Measurements from ENCODE around the gene CLC. TPM values are rescaled to one million over a fixed set of nuclear protein-coding genes. Genes with fewer than 3 reads are reported as not detected.
"Not testable (repeated sequence)": the region's sequence is repeated elsewhere in the genome, so short reads cannot be mapped to it uniquely, and the experiment has no call there.

Gene CLC
- total RNA-seq, 1 experiment from 2014 or later, result not detected

DNA sequence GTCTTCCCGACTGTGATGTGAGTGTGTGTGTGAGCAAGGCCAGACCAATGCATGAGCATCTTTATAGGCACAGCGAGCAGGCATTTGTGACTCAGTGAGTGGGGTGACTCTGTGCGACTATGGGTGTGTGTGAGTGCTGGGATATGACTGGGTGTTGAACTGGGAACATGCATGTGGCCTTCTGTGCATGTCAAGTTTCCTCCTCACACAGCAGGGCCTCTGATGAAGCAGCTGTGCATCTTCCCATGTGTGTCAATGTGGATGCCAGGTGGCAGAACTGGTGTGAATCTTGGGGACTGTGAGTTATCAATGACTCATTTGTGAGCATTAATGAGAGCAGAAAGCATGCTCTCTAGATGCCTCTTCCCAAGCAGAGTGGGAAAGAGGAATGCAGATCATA, 45.7 kb downstream of the CLC start (continued):
- TF ChIP-seq, protein P1, sequence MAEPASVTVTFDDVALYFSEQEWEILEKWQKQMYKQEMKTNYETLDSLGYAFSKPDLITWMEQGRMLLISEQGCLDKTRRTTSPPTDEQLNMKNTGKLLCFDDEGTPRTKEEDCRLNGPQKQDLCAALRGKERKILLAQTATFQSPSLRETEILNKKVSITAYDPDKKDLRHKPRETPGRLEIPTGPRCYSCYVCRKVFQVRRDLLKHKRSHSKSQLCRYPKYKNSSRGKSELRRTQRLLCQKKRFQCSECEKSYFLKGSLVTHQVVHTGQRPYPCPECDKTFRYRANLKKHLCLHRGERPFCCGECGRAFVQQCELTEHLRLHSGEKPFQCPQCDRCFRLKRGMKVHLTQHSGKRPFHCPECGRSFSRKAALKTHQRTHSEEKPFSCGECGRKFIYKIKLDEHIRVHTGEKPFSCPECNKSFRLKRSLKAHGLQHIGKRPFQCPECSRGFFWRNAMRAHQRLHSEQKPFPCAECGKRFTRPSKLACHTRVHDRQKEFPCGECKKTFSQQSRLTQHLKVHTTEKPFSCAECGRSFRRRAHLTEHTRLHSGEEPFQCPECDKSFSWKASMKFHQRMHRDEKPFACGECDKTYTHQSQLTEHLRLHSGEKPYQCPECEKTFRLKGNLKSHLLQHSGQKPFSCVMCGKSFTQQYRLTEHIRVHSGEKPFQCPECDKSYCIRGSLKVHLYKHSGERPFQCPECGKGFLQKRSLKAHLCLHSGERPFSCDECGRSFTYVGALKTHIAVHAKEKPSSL (CRISPR knock-in tag; conservative IDR thresholded peaks at IDR 0.05), result no peak
- TF ChIP-seq USF2 (CRISPR knock-in tag; IDR thresholded peaks at IDR 0.05) (no peak), EMX1 (CRISPR knock-in tag; IDR thresholded peaks at IDR 0.05) (no peak), TEAD1 (CRISPR knock-in tag; IDR thresholded peaks at IDR 0.05) (no peak), RORB (CRISPR knock-in tag; IDR thresholded peaks at IDR 0.05) (no peak), FOXP4 (CRISPR knock-in tag; IDR thresholded peaks at IDR 0.05) (no peak)
- TF ChIP-seq, protein P2, sequence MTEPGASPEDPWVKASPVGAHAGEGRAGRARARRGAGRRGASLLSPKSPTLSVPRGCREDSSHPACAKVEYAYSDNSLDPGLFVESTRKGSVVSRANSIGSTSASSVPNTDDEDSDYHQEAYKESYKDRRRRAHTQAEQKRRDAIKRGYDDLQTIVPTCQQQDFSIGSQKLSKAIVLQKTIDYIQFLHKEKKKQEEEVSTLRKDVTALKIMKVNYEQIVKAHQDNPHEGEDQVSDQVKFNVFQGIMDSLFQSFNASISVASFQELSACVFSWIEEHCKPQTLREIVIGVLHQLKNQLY (CRISPR knock-in tag; IDR thresholded peaks at IDR 0.05), result no peak
- TF ChIP-seq, protein P3, sequence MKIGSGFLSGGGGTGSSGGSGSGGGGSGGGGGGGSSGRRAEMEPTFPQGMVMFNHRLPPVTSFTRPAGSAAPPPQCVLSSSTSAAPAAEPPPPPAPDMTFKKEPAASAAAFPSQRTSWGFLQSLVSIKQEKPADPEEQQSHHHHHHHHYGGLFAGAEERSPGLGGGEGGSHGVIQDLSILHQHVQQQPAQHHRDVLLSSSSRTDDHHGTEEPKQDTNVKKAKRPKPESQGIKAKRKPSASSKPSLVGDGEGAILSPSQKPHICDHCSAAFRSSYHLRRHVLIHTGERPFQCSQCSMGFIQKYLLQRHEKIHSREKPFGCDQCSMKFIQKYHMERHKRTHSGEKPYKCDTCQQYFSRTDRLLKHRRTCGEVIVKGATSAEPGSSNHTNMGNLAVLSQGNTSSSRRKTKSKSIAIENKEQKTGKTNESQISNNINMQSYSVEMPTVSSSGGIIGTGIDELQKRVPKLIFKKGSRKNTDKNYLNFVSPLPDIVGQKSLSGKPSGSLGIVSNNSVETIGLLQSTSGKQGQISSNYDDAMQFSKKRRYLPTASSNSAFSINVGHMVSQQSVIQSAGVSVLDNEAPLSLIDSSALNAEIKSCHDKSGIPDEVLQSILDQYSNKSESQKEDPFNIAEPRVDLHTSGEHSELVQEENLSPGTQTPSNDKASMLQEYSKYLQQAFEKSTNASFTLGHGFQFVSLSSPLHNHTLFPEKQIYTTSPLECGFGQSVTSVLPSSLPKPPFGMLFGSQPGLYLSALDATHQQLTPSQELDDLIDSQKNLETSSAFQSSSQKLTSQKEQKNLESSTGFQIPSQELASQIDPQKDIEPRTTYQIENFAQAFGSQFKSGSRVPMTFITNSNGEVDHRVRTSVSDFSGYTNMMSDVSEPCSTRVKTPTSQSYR (CRISPR knock-in tag; IDR thresholded peaks at IDR 0.05), result no peak

DNA sequence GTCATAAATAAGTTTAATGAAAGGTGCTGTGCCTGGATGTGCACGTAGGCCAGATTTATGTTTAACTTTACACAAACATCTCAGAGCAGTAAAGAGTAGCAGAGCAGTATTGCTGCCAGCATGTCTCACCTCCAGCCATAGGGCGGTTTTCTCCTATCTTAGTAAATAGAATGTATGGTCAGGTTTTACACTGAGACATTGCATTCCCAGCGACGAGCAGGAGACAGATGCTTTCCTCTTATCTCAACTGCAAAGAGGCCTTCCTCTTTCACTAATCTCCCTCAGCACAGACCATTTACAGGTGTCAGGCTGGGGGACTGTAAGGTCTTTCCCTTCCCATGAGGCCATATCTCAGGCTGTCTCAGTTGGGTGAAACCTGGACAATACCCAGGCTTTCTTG, 49.2 kb downstream of the CLC start:
- H3K4me1 Mint-ChIP-seq; H3K27ac Mint-ChIP-seq; POLR2A ChIA-PET; CTCF ChIA-PET; H3K9me3 Mint-ChIP-seq; H3K4me3 Mint-ChIP-seq; H3K27me3 Mint-ChIP-seq (ENCODE audit: low read depth); DNase-seq (ENCODE audit: low spot score); H3K36me3 Mint-ChIP-seq; ATAC-seq: not testable (repeated sequence)

- DNase-seq (ENCODE audit: low spot score), result no peak
- H3K27ac Mint-ChIP-seq, result no peak overlapping the region
Observed at GRCh38 chr19:39686739-39687138, 51.1 kb downstream of the CLC start.

More at GRCh38 chr19:39686739-39687138, 51.1 kb downstream of the CLC start:
- POLR2A ChIA-PET, result no interaction called here
- Mint-ChIP-seq H3K4me1 (peaks cover 6% of the 10 kb centered on the region), H3K9me3 (peaks cover 6% of the 10 kb centered on the region; the same call in 1 of the 2 replicates), H3K4me3 (no peak overlapping the region), H3K27me3 (ENCODE audit: low read depth) (peaks cover 3% of the 10 kb centered on the region; the same call in 1 of the 2 replicates), H3K36me3 (no peaks in the 10 kb centered on the region)
- CTCF ChIA-PET, result no interaction called here
- no peak for ATAC-seq
- TF ChIP-seq ATF6 (CRISPR knock-in tag; IDR thresholded peaks at IDR 0.05) (no peak), IRF2 (CRISPR knock-in tag; IDR thresholded peaks at IDR 0.05; ENCODE audit: borderline replicate concordance, low read depth) (no peak), ZSCAN18 (CRISPR knock-in tag; IDR thresholded peaks at IDR 0.05) (no peak), TEAD4 (CRISPR knock-in tag; IDR thresholded peaks at IDR 0.05) (no peak), NFYB (CRISPR knock-in tag; conservative IDR thresholded peaks at IDR 0.05; ENCODE audit: low read depth) (no peak)

Measured in WTC11 (cell line).